PFSK-1 (cell line): ENCODE results near the gene COA8.

ENCODE experiments used
- FOXP2 ChIP-seq: optimal IDR thresholded peaks from 2 replicates; pipeline ENCODE3; 2011; ENCODE audit warnings: borderline replicate concordance, control low read depth, inconsistent platforms; ENCODE audit not compliant: insufficient read depth; ENCODE audit errors: extremely low read length, extremely low read depth
- POLR2AphosphoS5 ChIP-seq: IDR thresholded peaks from 2 replicates; pipeline ENCODE4 v1.6.1; 2012; ENCODE audit warnings: low read depth, mild to moderate bottlenecking, control low read depth, low read length, moderate library complexity
- SIN3A ChIP-seq: IDR thresholded peaks from 2 replicates; pipeline ENCODE4 v1.6.1; 2012; ENCODE audit warnings: mild to moderate bottlenecking, low read length, moderate library complexity, borderline replicate concordance; ENCODE audit not compliant: insufficient read depth
- TAF1 ChIP-seq: IDR thresholded peaks from 2 replicates; pipeline ENCODE4 v1.6.1; 2012; ENCODE audit warnings: low read length, control low read depth, borderline replicate concordance; ENCODE audit not compliant: insufficient read depth

- TF ChIP-seq POLR2AphosphoS5 (no peak), FOXP2 (no peak), SIN3A (no peak), TAF1 (no peak)
These were observed 43.5 kb upstream of the COA8 start for GRCh38 chr14:103519043-103519836.
